Right ventricle myocardium superior (tissue), 1 donor: ENCODE results near the gene IQGAP2. TPM values are rescaled to one million over a fixed set of nuclear protein-coding genes. Genes with fewer than 3 reads are reported as not detected.
"Not testable (repeated sequence)": the region's sequence is repeated elsewhere in the genome, so short reads cannot be mapped to it uniquely, and the experiment has no call there.

Source experiments
- ATAC-seq: fragments of 200-7000 bp; cut with Tn5 transposase; one replicate; pipeline ENCODE4 v1.9.1; 2020; ENCODE audit warnings: mild to moderate bottlenecking; ENCODE audit not compliant: poor library complexity
- DNase-seq: peaks from one replicate; pipeline ENCODE4 v3.0.0-alpha.2; 2020
- intact Hi-C: fragments of 100-400 bp; cut with DNase I; formaldehyde crosslinking; loops from one replicate; pipeline ENCODE4 v1.11.2; 2022
- total RNA-seq: library from RNA; stranded (reverse); fragmentation: NEBNext Ultra II Directional; extraction: Animal tissue kit (Norgen Biotek cat#: 25700); gene quantifications from one replicate; pipeline ENCODE4 v1.2.1, GENCODE V29; 2021
- donor health status: DM: no; HTN: yes; CAD: no; lungs with severe emphysema.

IQGAP2 gene
- total RNA-seq, 1 donor from 2014 or later = 4.2 TPM

DNA sequence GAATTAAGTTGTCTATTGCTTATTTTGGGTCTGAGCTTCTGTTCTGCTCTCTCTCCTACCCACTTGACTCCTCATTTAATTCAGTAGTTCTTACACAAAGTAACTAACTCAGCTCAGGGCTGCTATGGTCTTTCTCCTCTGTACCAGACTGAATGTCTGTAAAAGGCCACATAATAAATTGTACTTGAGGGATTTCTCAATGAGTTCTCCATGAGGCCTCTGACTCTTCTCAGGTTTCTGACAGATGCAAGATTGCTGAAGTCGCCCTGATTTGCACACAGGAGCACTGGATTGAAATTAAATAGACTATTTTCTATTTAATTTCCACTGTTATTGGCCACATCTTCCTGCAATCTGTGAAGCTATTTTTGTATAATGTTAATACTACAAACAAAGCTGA lies 2.9 kb downstream of the IQGAP2 start:
- ATAC-seq = no peak
- no peak for DNase-seq
- intact Hi-C loops = loop anchor here (10.0 kb wide), 1 partner anchor 159 kb away; no protein-coding TSS in a partner anchor

DNA sequence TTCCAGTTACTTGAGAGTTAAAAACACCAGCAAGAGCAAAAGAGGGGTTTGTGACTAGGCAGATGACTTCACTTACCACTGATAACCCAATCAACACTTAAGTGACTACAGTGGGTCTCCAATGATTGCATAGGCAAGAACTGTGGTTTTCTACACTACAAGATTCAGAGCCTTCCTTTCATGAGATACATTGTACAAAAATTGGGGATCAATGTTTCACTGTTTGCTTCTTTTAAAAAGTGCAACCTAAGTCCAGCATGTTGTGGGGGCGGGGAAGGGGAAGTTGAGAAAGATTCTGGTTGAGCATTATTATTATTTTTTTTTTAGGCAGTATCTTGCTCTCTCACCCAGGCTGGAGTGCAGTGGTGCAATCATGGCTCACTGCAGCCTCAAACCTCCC lies 3.6 kb downstream of the IQGAP2 start:
- no peak for DNase-seq
- intact Hi-C loops = loop anchor here (10.0 kb wide), 1 partner anchor 158 kb away; no protein-coding TSS in a partner anchor
- no peak for ATAC-seq

GRCh38 chr5:76408104-76408654 lies 5.1 kb downstream of the IQGAP2 start:
- intact Hi-C loops = loop anchor here (10.0 kb wide), 1 partner anchor 157 kb away; no protein-coding TSS in a partner anchor
- ATAC-seq (no peak), DNase-seq (no peak)

- no peak for ATAC-seq
- no peak for DNase-seq
- intact Hi-C loops = no loop called here
These were observed 9.4 kb downstream of the IQGAP2 start for GRCh38 chr5:76412511-76412910.

DNA sequence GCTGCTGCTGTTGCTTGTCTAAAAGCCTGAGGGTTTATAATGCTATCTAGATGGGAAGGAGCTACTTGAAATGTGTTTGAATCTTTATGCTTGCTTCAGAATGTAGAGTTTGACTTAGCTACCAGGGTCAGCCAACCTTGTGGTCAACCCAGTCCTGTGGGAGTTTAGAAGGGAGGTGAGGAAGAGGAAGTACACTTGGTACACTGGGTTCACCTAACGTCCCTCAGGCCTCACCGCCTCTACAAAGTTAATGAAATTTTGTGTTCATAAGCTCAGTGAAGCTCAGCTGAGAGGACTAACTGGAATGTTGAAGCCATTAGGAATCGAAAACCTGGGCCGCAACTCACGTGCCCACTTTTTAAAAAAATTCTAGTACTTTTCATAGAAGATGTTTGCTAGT lies 10.7 kb downstream of the IQGAP2 start:
- ATAC-seq (no peak), DNase-seq (no peak)
- intact Hi-C loops = no loop called here

GRCh38 chr5:76414788-76415187 lies 11.7 kb downstream of the IQGAP2 start:
- intact Hi-C loops = no loop called here
- DNase-seq (no peak), ATAC-seq (no peak)

- no peak for DNase-seq
- ATAC-seq = no peak
- intact Hi-C loops = no loop called here
These were observed 12.8 kb downstream of the IQGAP2 start for GRCh38 chr5:76415855-76416254.

- intact Hi-C loops = no loop called here
- no peak for DNase-seq
- no peak for ATAC-seq
These were observed 16.7 kb downstream of the IQGAP2 start for GRCh38 chr5:76419597-76420298.

GRCh38 chr5:76422227-76422626 lies 19.1 kb downstream of the IQGAP2 start:
- ATAC-seq (no peak), DNase-seq (no peak)
- intact Hi-C loops = no loop called here

- DNase-seq (no peak), ATAC-seq (no peak)
- intact Hi-C loops = no loop called here
These were observed 19.7 kb downstream of the IQGAP2 start for GRCh38 chr5:76422742-76423141.

DNA sequence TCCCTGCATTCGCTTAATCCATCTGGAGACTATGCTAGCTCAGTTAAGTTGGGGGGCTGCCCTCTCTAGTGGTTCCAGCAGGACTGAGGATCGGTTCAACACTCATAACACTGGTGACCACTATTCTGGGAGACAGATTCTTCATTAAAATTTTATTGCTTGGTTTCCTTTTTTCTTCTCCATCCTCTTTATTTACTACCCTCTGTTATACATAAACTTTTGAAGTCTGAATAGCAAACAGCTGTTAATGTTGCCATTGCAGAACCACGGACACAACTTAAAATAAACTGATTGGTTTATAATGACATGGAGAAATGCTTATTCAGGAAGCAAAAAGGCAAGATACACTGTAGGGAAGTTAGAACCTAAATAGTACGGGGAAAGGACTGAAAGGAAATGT lies 22.1 kb downstream of the IQGAP2 start:
- DNase-seq (no peak), ATAC-seq (no peak)
- intact Hi-C loops = no loop called here

GRCh38 chr5:76425928-76426804 lies 23.1 kb downstream of the IQGAP2 start:
- ATAC-seq = no peak

DNA sequence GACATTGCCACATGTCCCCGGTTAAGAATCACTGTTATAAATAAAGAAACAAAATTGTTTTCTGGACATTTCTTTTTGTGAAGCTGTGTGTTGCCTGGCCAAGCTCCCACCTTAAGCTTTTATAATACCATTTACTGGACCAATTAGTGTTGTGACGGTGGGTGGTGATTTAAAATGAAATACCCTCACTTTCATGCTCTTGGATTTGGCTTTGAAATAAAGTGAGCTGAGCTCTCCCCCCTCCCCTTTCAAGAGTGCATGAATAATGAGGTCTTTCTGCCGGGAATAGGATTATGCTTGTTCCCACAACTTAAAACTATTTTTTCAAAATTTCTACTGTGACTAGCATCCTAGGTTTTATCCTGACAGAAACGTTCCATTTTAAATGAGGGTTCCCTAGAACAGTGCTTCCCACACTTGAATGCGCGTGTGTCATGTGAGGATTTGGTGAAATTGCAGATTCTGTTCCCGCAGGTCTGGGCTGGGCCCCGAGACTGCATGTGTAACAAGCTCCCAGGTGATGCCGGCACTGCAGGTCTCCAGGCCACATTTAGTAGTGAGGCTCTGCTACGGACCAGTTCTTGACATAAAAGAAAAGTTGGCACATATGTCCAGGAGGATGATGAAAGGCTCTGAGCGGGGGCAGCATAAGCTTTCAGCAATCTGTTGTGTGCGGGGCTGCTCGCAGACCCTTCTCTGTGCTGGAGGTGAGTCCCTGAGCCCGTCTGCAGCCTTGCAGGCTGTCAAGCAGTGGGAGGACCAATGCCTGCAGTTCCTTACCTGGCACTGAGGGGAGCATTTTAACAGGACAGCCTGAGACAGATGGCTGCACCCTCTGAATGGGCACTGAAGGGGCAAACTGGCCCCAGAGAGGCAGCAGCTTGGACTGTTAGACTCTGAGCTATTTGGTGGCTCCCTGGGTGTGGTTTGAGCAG lies 24.4 kb downstream of the IQGAP2 start:
- ATAC-seq (no peak), DNase-seq (no peak)
- intact Hi-C loops = no loop called here

More at GRCh38 chr5:76425928-76426804, 23.1 kb downstream of the IQGAP2 start:
- intact Hi-C loops = no loop called here
- no peak for DNase-seq

GRCh38 chr5:76428550-76428949 lies 25.5 kb downstream of the IQGAP2 start:
- ATAC-seq, intact Hi-C loops, DNase-seq: not testable (repeated sequence)

- DNase-seq (no peak), ATAC-seq (no peak)
- intact Hi-C loops = no loop called here
These were observed 30.2 kb downstream of the IQGAP2 start for GRCh38 chr5:76433261-76433660.

GRCh38 chr5:76437507-76437906 lies 34.4 kb downstream of the IQGAP2 start:
- intact Hi-C loops, DNase-seq, ATAC-seq: not testable (repeated sequence)

DNA sequence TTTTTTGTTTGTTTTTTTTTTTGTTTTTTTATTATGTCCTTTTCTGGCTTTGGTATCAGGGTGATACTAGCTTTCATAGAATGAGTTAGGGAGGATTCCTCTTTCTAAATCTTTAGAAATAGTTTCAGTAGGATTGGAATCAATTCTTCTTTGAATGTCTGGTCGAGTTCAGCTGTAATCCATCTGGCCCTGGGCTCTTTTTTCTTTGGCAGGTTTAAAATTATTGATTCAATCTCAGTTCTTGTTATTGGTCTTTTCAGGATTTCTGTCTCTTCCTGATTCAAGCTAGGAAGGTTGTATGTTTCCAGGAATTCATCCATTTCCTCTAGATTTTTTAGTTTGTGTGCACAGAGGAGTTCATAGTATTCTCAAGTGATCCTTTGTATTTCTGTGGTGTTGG lies 34.9 kb downstream of the IQGAP2 start:
- intact Hi-C loops = no loop called here
- ATAC-seq (no peak), DNase-seq (no peak)

GRCh38 chr5:76439201-76439600 lies 36.1 kb downstream of the IQGAP2 start:
- no peak for ATAC-seq
- intact Hi-C loops = no loop called here
- no peak for DNase-seq

DNA sequence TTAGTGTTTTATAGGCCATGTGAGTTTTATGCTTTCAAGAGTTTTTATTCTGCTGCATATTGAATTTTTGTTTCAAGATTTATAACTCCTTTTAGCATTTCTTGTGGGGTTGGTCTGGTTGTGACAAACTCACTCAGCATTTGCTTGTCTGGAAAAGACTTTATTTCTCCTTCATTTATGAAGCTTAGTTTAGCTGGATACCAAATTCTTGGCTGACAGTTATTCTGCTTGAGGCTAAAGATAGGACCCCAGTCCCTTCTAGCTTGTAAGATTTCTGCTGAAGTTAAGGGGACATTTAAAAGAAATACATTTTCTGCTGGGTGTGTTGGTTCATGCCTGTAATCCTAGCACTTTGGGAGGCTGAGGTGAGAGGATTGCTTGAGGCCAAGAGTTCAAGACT lies 36.8 kb downstream of the IQGAP2 start:
- DNase-seq = no peak
- ATAC-seq = no peak
- intact Hi-C loops = no loop called here
